GM12865 (cell line): ENCODE measurements around the gene MYO18A.
A peak's percentile ranks its signal among the peaks of the same experiment; 100 is the strongest.

Experiments
- DNase-seq: peaks from one replicate; pipeline ENCODE4 v3.0.0; 2010; ENCODE audit warnings: low read depth
- H3K4me3 ChIP-seq: 2 replicates; pipeline ENCODE4 v1.5.1; 2011; ENCODE audit warnings: mild to moderate bottlenecking, low read depth, low read length, control low read depth
- CTCF ChIP-seq: IDR thresholded peaks from 2 replicates; pipeline ENCODE4 v1.5.1; 2011; ENCODE audit warnings: low read length, control low read depth, low read depth, inconsistent platforms; ENCODE audit not compliant: insufficient read depth; ENCODE audit errors: missing control alignments

Gene MYO18A

DNA sequence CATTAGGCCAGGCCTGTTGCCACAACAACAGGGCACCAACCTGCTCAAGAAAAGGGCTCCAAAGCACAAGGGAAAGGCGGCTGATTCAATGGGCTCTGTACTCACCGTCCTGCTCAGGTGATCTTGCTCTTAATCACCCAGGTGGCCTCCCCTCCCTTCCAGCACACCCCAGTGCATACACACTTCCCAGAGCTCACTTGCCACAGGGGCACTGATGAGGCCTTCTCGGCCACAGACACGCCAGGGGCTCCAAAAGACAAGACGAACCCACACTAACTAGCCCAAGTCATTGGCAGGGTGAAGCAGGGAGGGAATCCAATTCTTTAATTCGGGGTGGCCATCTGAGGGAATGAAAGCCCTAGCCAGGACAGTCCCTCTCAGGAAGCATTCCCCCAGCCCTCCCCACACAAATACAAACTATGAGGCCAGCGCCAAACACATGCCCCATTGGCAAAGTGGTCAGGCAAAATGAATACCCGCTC is 1.4 kb downstream of the MYO18A start:
- DNase-seq = no peak
- no peak for TF ChIP-seq CTCF
- no peak overlapping the region for H3K4me3 ChIP-seq

GRCh38 chr17:29177871-29178749 is 2.1 kb downstream of the MYO18A start:
- TF ChIP-seq CTCF = no peak
- H3K4me3 ChIP-seq = no peak overlapping the region
- DNase-seq = no peak

DNA sequence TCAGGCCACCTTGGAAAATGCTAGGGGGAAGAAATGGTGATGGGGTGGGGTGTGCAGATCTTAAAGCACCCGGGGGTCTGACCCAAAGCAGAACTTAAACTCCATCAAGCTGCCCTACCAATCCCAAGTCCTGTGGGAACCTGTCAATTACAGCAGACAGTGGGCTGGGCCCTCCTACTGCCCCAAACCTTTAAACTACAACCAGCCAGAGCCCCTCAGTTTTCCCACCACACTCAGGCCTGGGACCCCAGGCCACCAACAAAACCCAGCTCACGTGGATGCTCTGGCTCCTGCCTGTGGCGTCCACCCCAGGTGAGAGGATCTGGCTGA is 2.7 kb downstream of the MYO18A start:
- DNase-seq = no peak
- no peak for TF ChIP-seq CTCF
- no peak overlapping the region for H3K4me3 ChIP-seq

GRCh38 chr17:29176558-29177351 is 3.4 kb downstream of the MYO18A start:
- no peak for TF ChIP-seq CTCF
- DNase-seq = peak; percentile 83
- peak overlapping the region; percentile 86 for H3K4me3 ChIP-seq

DNA sequence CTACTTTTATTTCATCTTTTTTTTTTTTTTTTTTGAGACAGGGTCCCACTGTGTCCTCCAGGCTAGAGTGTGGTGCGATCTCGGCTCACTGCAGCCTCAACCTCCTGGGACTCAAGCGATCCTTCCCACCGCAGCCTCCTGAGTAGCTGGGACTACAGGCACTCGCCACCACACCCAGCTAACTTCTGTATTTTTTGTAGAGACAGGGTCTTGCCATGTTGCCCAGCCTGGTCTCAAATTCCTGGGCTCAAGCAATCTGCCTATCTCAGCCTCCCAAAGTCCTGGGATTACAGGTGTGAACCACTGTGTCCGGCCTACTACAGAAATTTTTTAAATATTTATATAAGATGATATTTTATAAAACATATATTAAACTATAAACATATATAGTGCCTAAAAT is 4.8 kb downstream of the MYO18A start:
- H3K4me3 ChIP-seq = no peak overlapping the region
- TF ChIP-seq CTCF = no peak
- no peak for DNase-seq

DNA sequence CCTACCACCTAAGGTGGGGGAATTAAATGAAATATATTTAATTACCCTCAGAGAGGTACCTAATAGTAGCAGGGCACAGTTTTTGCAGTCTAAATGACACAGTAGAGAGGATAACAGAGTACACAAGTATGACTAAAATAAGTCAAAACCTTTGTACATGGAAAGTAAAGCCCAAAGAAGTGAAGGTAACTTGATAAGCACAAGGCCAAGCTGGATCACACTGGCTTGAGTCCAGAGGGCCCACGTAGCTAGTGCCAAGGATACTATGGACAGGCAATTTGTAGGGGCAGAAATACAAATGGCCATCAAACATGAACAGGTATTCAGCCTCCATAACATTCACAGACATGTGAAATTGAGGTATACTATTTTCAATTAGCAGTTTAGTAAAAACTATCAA is 7.6 kb downstream of the MYO18A start:
- TF ChIP-seq CTCF = no peak
- no peak overlapping the region for H3K4me3 ChIP-seq
- no peak for DNase-seq

DNA sequence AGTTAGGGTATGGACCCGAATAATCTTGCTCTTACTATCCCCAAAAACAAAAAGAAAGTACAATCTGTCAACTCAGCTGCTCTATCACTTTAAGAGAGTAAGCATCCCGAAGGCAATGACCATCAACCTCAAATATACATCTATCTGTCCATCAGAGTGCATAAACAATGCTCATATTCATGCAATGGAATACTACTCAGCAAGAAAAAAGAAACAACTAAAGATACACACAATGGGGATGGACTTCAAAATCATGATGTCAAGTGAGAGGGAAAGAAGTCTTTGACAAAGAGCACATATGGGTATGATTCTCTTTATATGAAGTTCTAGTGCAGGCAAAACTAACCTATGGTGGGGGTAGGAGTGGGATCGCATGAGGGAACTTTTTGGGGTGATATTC is 9.5 kb downstream of the MYO18A start:
- no peak for TF ChIP-seq CTCF
- no peak for DNase-seq
- H3K4me3 ChIP-seq = no peak overlapping the region
